ENCODE data around the gene SETX.

- no peak for TF ChIP-seq GATA2 (IDR thresholded peaks at IDR 0.05; ENCODE audit: low read depth, low read length)
- TF ChIP-seq GATA3 (IDR thresholded peaks at IDR 0.05; ENCODE audit: low read depth, low read length), result no peak
Measured at GRCh38 chr9:132328580-132328979, 26.2 kb downstream of the SETX start.
